Activated CD8-positive, alpha-beta memory T cell treated with anti-CD3 and anti-CD28 coated beads, Interleukin-2, amount 50 U/mL, for 48 hours (primary cell): Measurements from ENCODE around the gene CKAP2L.

Experiments
- DNase-seq: peaks from one replicate; pipeline ENCODE4 v3.0.0-alpha.2; 2020

CKAP2L gene

GRCh38 chr2:112791019-112791418 lies 26.6 kb upstream of the CKAP2L start:
- DNase-seq: no peak

DNA sequence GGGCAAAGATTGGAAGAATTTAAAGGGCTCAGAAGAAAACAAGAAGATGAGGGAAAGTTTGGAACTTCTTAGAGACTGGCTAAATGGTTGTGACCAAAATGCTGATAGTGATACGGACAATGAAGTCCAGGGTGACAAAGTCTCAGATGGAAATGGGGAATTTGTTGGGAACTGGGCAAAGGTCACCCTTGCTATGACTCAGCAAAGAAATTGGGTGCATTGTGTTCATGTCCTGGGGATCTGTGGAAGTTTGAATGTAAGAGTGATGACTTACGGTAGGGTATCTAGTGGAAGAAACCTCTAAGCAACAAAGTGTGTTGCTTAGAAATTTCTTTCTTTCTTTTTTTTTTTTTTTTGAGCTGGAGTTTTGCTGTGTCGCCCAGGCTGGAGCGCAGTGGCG lies 25.9 kb upstream of the CKAP2L start:
- DNase-seq: no peak

- no peak for DNase-seq
Measured at GRCh38 chr2:112789186-112789585, 24.8 kb upstream of the CKAP2L start.

- DNase-seq: no peak
Measured at GRCh38 chr2:112788653-112789052, 24.2 kb upstream of the CKAP2L start.

- DNase-seq: no peak
Measured at GRCh38 chr2:112787729-112788393, 23.5 kb upstream of the CKAP2L start.

DNA sequence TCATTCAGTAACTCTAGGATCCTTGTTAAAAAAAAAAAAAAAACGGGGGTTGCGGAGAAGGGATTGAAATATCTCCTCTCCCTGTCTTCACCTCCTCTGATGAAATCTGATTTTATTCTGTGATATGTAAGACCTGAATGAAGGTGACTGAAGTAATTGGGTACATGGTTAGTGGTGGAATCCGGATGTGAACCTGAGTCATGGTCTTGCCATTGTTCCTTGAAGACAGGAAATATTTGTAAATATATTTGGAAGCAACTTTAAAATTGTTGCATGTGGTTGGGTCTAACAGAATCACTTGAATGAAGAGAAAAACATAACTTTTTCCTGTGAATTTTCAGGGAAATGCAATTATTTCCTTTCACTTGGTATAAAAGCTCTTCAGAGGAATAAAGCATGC lies 22.9 kb upstream of the CKAP2L start:
- no peak for DNase-seq

GRCh38 chr2:112784199-112785189 lies 20.1 kb upstream of the CKAP2L start, which contains the start of gene IL1A:
IL1A (minus strand) TSS chr2:112784493; CDS start chr2:112783770, 723 bp downstream.
- DNase-seq: no peak

- DNase-seq: no peak
Measured at GRCh38 chr2:112783187-112783714, 18.8 kb upstream of the CKAP2L start.

DNA sequence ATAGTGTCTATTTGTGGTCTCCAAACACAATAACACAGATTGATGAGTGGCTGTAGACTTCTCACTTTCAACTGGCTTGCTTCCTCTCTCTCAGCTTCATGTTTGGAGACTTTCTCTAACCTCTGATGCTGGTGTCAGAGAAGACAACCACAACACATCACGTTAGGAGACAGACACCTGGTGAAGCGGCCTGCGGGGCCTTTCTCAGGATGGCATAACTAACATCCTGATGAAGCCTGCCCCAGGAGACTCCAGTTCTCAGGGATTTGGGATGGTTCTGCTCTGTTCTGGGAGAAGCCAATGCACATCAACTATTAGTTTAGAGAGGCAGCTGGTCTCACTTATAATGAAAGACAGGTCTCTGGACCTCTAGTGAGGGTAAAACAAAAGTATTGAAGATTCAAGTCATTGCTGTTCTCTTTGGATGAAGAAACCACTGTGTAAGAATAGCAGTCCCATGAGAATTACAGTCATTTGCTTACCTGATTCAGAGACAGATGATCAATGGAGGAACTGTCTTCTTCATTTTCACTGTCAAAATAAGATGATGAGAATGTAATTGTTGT lies 17.9 kb upstream of the CKAP2L start:
- DNase-seq: no peak

GRCh38 chr2:112779598-112779997 lies 15.2 kb upstream of the CKAP2L start:
- DNase-seq: no peak

DNA sequence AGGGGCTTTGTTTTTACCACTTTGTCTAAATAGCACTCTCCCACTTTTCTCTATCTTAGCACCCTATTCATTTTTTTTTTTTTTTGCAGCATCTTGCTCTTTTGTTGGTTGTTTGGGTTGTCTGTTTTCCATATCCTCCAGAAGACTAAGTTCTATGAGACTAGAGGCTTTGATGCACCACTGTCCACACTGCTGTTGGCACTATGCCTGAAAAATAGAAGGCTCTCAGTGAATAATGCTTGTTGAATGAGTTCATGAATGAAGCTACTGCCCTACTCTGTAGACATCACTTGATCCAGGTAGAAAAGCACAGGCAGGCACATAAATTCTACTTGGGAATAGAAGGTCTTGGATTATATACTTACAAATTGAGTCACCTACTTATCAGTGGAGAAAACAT lies 12.6 kb upstream of the CKAP2L start:
- DNase-seq: no peak

GRCh38 chr2:112776113-112776512 lies 11.7 kb upstream of the CKAP2L start:
- DNase-seq: no peak

GRCh38 chr2:112774536-112775285 lies 10.3 kb upstream of the CKAP2L start:
- no peak for DNase-seq

GRCh38 chr2:112773556-112773955 lies 9.1 kb upstream of the CKAP2L start:
- no peak for DNase-seq

GRCh38 chr2:112772911-112773475 lies 8.6 kb upstream of the CKAP2L start:
- DNase-seq: no peak

- DNase-seq: no peak
Measured at GRCh38 chr2:112772322-112772721, 7.9 kb upstream of the CKAP2L start.

DNA sequence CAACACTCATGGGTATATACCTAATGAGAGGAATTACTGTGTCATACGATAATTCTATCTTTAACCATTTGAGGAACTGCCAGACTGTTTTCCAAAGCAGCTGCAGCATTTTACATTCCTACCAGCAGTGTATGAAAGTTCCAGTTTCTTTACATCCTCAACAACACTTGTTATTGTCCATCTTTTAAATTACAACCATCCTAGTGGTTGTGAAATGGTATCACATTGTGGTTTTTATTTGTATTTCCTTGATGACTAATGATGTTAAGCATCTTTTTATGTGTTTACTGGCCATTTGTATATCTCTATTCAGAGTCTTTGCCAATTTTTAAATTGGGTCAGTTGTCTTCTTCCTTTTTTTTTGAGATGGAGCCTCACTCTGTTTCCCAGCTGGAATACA lies 4.0 kb upstream of the CKAP2L start:
- no peak for DNase-seq

DNA sequence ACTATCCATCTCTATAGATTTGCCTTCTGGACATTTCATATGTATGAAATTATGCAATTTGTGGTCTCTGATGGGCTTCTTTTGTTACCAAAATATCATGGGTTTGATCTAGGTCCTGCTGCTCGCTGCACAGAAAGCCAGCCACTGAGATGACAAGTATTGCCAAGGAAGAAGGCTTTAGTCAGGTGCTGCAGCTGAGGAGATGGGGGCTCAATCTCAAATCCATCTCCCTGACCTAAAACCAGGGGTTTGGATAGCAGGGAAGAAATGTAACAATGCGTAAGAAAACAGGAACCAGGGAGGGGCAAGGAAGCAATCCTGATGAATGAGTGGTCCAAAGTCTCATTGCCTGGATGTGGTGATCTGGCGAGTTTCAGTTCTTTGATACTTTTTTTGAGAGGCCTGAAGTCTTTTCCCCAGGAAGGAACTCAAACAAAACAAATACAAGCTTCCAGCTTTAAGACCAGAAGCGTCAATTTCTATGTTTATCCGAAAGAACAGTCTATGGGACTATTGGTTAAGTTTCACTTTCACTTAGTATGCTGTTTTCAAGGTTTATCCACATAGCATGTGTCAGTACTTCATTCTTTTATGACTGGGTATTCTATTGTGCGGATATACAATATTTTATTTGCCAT lies 3.4 kb upstream of the CKAP2L start:
- no peak for DNase-seq

DNA sequence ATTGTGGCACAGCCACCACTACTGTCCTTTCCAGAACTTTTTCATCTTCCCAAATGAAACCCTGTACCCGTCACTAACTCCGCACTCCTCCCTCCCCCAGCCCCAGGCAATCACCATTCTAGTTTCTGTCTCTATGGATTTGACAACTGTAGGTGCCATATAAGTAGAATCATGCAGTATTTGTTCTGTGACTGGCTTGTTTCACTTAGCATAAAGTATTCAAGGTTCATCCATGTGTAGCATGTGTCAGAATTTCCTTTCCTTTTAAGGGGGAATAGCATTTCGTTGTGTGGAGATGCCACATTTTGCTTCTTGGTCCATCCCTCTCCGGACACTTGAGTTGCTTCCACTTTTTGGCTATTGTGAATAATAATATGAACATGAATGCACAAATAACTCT lies 842 bp upstream of the CKAP2L start:
- no peak for DNase-seq

GRCh38 chr2:112762276-112762675 lies 2.1 kb downstream of the CKAP2L start:
- DNase-seq: no peak

- no peak for DNase-seq
Measured at GRCh38 chr2:112760149-112760548, 4.3 kb downstream of the CKAP2L start.

- no peak for DNase-seq
Measured at GRCh38 chr2:112758711-112759110, 5.7 kb downstream of the CKAP2L start.
